Hematopoietic multipotent progenitor cell treated with erythropoietin and hydrocortisone succinate and interleukin-3 and kit ligand, for 15 days (in vitro differentiated cells): ENCODE data around the gene CWC22.
"Not testable (repeated sequence)": the region's sequence is repeated elsewhere in the genome, so short reads cannot be mapped to it uniquely, and the experiment has no call there.

Experiments
- DNase-seq: peaks from one replicate; pipeline ENCODE4 v3.0.0-alpha.2; 2015; ENCODE audit warnings: low spot score

The CWC22 gene

DNA sequence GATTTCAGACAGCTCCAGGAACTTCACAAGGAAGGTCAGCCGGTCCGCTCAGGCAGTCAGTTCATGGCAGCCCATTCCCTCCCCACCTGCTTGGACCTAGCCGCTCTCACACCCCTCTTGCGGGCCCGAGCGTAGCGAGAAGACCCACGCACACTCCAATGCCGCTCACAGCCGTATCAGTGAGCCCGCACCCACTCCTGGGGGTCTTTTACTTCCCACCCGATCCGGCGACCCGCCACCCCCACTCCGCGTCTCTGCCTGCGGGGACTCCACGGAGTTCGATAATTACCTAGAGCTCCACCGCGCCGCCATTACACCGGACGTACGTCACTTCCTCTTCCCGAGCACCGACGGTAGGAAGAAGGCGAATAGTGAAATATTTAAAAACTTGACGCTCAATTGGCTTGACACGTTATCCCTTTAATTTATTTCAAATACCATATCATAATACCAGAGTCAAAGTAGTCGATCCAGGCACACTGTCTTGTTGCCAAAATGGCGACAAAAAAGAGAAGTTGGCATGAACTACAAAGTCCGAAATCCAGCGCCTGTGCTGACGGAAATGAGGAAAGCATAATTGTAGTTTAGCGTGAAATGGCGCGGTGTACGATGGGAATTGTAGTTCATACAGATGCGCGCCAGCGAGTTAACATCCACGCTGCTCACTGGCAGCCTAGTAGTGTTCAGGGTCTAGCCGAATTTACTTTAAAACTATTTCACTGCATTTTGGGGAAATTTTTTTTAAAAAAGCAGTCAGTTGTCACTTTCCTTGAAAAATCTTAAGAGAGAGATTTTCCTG, at the start of gene CWC22:
TSS of gene CWC22 (minus strand) at position 517 of the 799 bp plus-strand sequence. CDS start 13,956 bp downstream, outside the sequence.
- peak; percentile 92 for DNase-seq

DNA sequence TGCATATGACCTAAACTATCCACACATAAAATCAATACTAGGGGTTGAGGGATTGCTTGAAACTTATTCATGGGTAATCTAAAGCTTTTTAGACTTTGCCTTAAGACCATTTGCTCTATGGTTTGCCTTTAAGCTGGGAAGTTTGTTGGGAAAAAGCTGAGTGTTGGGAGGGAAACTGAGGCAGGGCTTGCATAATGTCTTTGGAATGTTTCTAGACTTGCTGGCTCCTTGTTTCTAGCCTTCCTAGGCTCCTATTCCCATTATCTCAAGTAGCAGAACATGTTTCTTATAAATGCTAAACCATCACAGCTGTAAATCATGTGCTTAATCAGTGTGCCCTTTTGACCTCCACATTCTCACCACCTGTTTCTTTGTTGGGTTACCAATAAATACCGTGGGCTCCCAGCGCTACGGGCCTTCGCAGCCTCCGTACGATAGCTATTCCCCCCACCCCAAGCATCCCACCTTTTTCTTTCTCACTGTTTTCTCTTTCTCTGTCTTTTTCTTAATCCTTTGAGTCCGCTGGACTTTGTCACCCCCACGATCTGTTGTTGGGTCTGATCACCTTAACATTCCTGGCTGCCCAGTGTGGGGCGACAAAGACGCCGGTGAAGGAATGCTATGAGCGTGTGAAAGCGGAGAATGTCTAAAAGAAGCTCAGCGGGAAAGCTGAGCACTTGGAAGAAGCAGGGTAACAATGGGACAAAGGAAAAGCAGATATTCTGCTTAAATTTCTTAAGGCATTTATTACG, 49.4 kb upstream of the CWC22 start:
- DNase-seq = no peak

DNA sequence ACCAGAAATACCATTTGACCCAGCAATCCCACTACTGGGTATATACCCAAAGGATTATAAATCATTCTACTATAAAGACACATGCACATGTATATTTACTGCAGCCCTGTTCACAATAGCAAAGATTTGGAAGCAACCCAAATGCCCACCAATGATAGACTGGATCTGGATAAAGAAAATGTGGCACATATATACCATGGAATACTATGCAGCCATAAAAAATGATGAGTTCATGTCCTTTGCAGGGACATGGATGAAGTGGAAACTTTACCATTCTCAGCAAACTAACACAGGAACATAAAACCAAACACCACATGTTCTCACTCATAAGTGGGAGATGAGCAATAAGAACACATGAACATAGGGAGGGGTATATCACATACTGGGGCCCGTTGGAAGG, 47.5 kb upstream of the CWC22 start:
- DNase-seq = not testable (repeated sequence)

GRCh38 chr2:180050246-180050645, 43.1 kb upstream of the CWC22 start:
- no peak for DNase-seq

- no peak for DNase-seq
Measured at GRCh38 chr2:180048251-180048650, 41.2 kb upstream of the CWC22 start.

- no peak for DNase-seq
Measured at GRCh38 chr2:180046776-180047175, 39.7 kb upstream of the CWC22 start.

- no peak for DNase-seq
Measured at GRCh38 chr2:180046202-180046601, 39.1 kb upstream of the CWC22 start.

- no peak for DNase-seq
Measured at GRCh38 chr2:180040146-180040925, 33.2 kb upstream of the CWC22 start.

DNA sequence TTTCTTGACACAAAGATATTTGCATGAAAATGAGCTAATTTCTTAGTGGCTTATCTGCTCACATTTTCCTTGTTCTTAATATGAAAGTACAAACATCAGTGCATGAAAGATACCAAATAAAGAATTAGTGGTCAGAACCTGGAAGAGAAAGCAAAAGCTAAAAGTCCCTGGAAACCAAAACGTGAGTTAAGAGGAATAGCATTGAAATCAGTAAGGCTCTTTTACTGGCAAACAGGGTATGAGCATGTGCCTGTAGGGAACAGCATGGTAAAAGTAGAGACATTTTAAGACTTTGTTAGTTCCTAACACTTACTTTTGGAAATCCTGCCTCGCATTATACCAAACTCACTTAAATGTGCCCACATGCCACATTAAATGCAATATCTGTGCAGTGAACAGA, 31.9 kb upstream of the CWC22 start:
- DNase-seq = no peak

- no peak for DNase-seq
Measured at GRCh38 chr2:180033993-180034894, 27.1 kb upstream of the CWC22 start.

- DNase-seq = no peak
Measured at GRCh38 chr2:180029575-180029974, 22.5 kb upstream of the CWC22 start.

GRCh38 chr2:180021850-180022249, 14.8 kb upstream of the CWC22 start:
- no peak for DNase-seq

DNA sequence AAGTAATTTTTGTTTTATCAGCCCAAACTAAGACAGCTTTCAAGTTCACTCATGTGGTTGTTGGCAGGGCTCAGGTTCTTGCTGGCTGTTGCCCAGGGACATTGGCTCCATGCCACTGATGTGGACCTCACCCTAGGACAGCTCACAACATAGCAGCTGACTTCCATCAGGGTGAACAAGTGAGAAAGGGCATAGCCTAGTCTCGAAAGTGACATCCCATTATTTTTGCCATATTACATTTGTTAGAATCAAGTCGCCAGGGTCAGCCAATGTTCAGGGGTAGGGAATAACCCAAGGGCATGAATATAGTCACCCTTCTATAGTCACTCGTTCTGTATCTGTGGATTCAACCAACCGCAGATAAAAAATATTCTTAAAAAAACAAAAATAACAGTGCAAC, 10.7 kb upstream of the CWC22 start:
- peak; percentile 40 for DNase-seq

DNA sequence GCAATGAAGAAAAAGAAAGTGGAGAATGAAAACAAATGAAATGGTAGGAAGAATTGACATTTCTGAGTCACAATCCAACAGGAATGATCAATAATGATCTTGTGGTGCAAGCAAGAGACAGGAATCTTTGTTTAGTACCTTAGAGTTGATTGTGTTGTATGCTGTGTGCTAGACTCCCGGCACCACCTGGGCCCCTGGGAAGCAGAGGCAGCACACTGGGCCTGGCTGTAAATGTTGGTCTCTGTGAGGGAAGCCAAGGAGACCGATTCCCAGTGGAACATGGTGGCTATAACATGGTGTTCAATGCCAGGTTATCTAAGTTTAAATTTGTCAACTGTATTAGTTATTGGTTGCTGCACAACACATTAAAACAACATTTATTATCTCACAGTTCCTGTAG, 9.8 kb upstream of the CWC22 start:
- DNase-seq = no peak

DNA sequence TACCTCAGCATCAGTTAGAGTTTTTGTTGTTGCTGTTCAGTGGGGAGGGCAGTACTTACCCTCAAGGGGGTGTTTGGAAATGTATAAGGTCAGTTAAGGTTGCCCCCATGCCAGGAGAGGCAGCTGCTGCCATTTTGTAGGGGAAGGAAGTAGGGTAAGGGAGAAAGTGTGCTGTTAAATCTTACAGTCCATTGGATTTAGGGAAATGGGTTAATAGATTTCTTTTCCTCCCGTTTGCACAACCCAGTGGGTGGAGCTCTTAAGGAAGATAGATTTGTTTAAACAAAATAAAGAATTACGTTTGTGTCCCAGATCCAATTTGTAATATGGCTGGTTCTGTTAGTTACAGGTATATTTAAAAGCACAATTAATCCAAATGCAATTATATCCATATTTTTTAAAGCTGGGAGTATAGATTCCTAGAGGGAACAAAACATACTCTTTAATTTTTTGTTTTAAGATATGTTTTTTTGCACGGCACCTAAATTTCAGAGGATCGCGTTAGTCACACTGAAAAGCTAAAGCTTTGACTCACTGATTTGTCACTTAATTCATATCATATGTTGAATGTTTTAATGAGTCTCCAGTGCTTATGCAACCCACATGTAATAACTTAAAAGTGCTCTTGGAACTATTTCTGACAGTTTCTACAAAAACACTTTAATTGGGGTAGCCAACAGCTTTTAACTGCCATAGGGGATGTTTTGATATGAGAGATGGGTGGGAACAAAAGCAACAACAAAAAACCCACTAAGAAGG, 9.0 kb upstream of the CWC22 start:
- no peak for DNase-seq

DNA sequence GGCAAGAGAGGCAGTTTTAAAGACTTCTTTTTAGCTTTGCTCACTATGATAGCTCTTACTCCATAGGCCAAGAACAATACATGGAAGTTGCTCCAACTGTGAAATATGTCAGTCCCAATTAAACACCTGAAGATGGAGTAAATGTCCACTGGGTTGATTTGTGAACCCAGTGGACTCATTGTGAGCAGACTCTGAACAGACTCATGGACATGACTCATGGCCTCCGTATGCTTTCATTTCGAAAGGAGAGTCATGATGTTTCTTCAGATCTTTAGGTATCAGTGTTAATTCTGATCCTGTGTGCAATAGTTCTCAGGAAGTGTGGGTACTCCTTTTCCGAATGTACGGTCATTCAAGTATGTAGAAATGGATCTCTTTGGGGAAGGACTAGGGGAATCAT, 5.4 kb upstream of the CWC22 start:
- DNase-seq = no peak

- DNase-seq = no peak
Measured at GRCh38 chr2:180010701-180011100, 3.6 kb upstream of the CWC22 start.

GRCh38 chr2:180006231-180006630, 866 bp downstream of the CWC22 start:
- DNase-seq = no peak

- not testable (repeated sequence) for DNase-seq
Measured at GRCh38 chr2:180005465-180005864, 1.6 kb downstream of the CWC22 start.

DNA sequence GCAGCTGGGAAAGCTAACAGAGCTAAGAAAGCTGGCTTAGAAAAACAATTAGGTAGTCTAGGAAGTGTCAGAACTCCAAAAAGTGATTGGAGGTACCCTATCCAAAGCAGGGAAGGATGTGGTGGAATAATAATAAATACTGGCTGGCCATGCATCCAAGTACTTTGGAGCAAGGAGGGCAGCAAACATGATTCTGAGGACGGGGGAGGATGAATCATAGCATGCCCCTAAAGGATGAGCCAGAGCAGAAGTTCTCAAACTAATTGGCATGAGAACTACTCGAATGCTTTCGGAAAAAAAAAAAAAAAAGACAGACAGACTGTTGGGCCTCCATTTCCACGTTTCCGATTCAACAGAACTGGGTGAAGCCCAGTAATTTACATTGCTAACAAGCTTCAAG, 2.4 kb downstream of the CWC22 start:
- DNase-seq = no peak

- DNase-seq = no peak
Measured at GRCh38 chr2:180003559-180003958, 3.5 kb downstream of the CWC22 start.
